Hippocampal formation (tissue), 2 donors: ENCODE measurements around the gene COL5A1.

ENCODE experiments used
- DNase-seq, 2 donors: peaks; one replicate each; lab custom pipeline; 2025; lab: John Stamatoyannopoulos, UW

The COL5A1 gene

GRCh38 chr9:134606951-134607731 is 34.5 kb upstream of the COL5A1 start:
- DNase-seq = no peak

- DNase-seq = no peak
Measured at GRCh38 chr9:134607971-134608370, 33.6 kb upstream of the COL5A1 start.

- DNase-seq = no peak
Measured at GRCh38 chr9:134611046-134611445, 30.6 kb upstream of the COL5A1 start.

- DNase-seq = no peak
Measured at GRCh38 chr9:134612309-134612708, 29.3 kb upstream of the COL5A1 start.

GRCh38 chr9:134612715-134613114 is 28.9 kb upstream of the COL5A1 start:
- no peak for DNase-seq

- DNase-seq = no peak
Measured at GRCh38 chr9:134614256-134614655, 27.3 kb upstream of the COL5A1 start.

- no peak for DNase-seq
Measured at GRCh38 chr9:134616341-134616740, 25.3 kb upstream of the COL5A1 start.

GRCh38 chr9:134617246-134617645 is 24.4 kb upstream of the COL5A1 start:
- DNase-seq = no peak

GRCh38 chr9:134617836-134618162 is 23.8 kb upstream of the COL5A1 start:
- DNase-seq = no peak

- no peak for DNase-seq
Measured at GRCh38 chr9:134618163-134618832, 23.3 kb upstream of the COL5A1 start.

- DNase-seq = no peak
Measured at GRCh38 chr9:134618833-134619447, 22.7 kb upstream of the COL5A1 start.

- DNase-seq = no peak
Measured at GRCh38 chr9:134619448-134619982, 22.1 kb upstream of the COL5A1 start.

GRCh38 chr9:134619983-134620661 is 21.5 kb upstream of the COL5A1 start:
- no peak for DNase-seq

- no peak for DNase-seq
Measured at GRCh38 chr9:134620751-134621557, 20.6 kb upstream of the COL5A1 start.

GRCh38 chr9:134621558-134622110 is 20.0 kb upstream of the COL5A1 start:
- DNase-seq = no peak

GRCh38 chr9:134622896-134623257 is 18.7 kb upstream of the COL5A1 start:
- no peak for DNase-seq

GRCh38 chr9:134623258-134624066 is 18.1 kb upstream of the COL5A1 start:
- no peak for DNase-seq

- DNase-seq = no peak
Measured at GRCh38 chr9:134624137-134624591, 17.4 kb upstream of the COL5A1 start.

GRCh38 chr9:134624621-134625181 is 16.9 kb upstream of the COL5A1 start:
- DNase-seq = no peak
